ENCODE results near the gene SORL1-AS1. TPM values are rescaled to one million over a fixed set of nuclear protein-coding genes. Genes with fewer than 3 reads are reported as not detected.

SORL1-AS1 gene

Other genes starting within 250 kb of the SORL1-AS1 start
- 23.2 and 28.0 TPM in 2 replicates for gene SC5D, start 160.2 kb downstream of the SORL1-AS1 start, total RNA-seq
- 20.2 and 20.3 TPM in 2 replicates for gene SORL1, start 653 bp downstream of the SORL1-AS1 start, total RNA-seq